ENCODE measurements around the gene ATP1B3. TPM values are rescaled to one million over a fixed set of nuclear protein-coding genes. Genes with fewer than 3 reads are reported as not detected.
"Not testable (repeated sequence)": the region's sequence is repeated elsewhere in the genome, so short reads cannot be mapped to it uniquely, and the experiment has no call there.

The ATP1B3 gene
- total RNA-seq, 1 experiment from 2014 or later: 54.0 TPM

- DNase-seq (ENCODE audit: low read depth): no peak
Observed at GRCh38 chr3:141860086-141860669, 16.3 kb upstream of the ATP1B3 start.

- DNase-seq (ENCODE audit: low read depth): no peak
Observed at GRCh38 chr3:141860766-141861513, 15.5 kb upstream of the ATP1B3 start.

GRCh38 chr3:141862279-141862816 lies 14.1 kb upstream of the ATP1B3 start:
- no peak for DNase-seq (ENCODE audit: low read depth)

GRCh38 chr3:141863491-141863890 lies 13.0 kb upstream of the ATP1B3 start:
- no peak for DNase-seq (ENCODE audit: low read depth)

GRCh38 chr3:141864281-141864970 lies 12.0 kb upstream of the ATP1B3 start:
- no peak for DNase-seq (ENCODE audit: low read depth)

GRCh38 chr3:141865101-141865500 lies 11.3 kb upstream of the ATP1B3 start:
- DNase-seq (ENCODE audit: low read depth): no peak

- no peak for DNase-seq (ENCODE audit: low read depth)
Observed at GRCh38 chr3:141870091-141870687, 6.3 kb upstream of the ATP1B3 start.

GRCh38 chr3:141875374-141875892 lies 1.0 kb upstream of the ATP1B3 start:
- peak; percentile 75 for DNase-seq (ENCODE audit: low read depth)

GRCh38 chr3:141875893-141876380 lies 506 bp upstream of the ATP1B3 start:
- DNase-seq (ENCODE audit: low read depth): peak; percentile 54

- DNase-seq (ENCODE audit: low read depth): peak; percentile 35
Observed at GRCh38 chr3:141876891-141877621, 613 bp downstream of the ATP1B3 start.

GRCh38 chr3:141877911-141878310 lies 1.5 kb downstream of the ATP1B3 start:
- DNase-seq (ENCODE audit: low read depth): peak; percentile 52

- DNase-seq (ENCODE audit: low read depth): no peak
Observed at GRCh38 chr3:141878326-141878725, 1.9 kb downstream of the ATP1B3 start.

GRCh38 chr3:141878817-141879216 lies 2.4 kb downstream of the ATP1B3 start:
- no peak for DNase-seq (ENCODE audit: low read depth)

- no peak for DNase-seq (ENCODE audit: low read depth)
Observed at GRCh38 chr3:141881702-141882101, 5.3 kb downstream of the ATP1B3 start.

- no peak for DNase-seq (ENCODE audit: low read depth)
Observed at GRCh38 chr3:141887051-141887450, 10.6 kb downstream of the ATP1B3 start.

GRCh38 chr3:141888548-141888947 lies 12.1 kb downstream of the ATP1B3 start:
- DNase-seq (ENCODE audit: low read depth): not testable (repeated sequence)

GRCh38 chr3:141894524-141895176 lies 18.2 kb downstream of the ATP1B3 start:
- DNase-seq (ENCODE audit: low read depth): peak; percentile 73

- DNase-seq (ENCODE audit: low read depth): no peak
Observed at GRCh38 chr3:141895731-141896130, 19.3 kb downstream of the ATP1B3 start.

GRCh38 chr3:141898908-141899307 lies 22.5 kb downstream of the ATP1B3 start:
- no peak for DNase-seq (ENCODE audit: low read depth)

GRCh38 chr3:141900343-141900742 lies 23.9 kb downstream of the ATP1B3 start:
- no peak for DNase-seq (ENCODE audit: low read depth)
